GM23338 (cell line): Measurements from ENCODE around the gene GTPBP1. TPM values are rescaled to one million over a fixed set of nuclear protein-coding genes. Genes with fewer than 3 reads are reported as not detected.

Experiments used
- ATAC-seq: fragments of 200-7000 bp; cut with Tn5 transposase; 3 replicates; pipeline ENCODE4 v1.9.1; 2020
- DNase-seq: peaks from one replicate; pipeline ENCODE4 v3.0.0-alpha.2; 2015; ENCODE audit warnings: low spot score
- H2AFZ ChIP-seq: fragments of 200-600 bp; sonication (generic); 2 replicates; pipeline ENCODE4 v1.8.0; 2016; ENCODE audit warnings: antibody characterized with exemption, mild to moderate bottlenecking, moderate library complexity
- H3F3A ChIP-seq: fragments of 200-600 bp; sonication (generic); replicated peaks from 2 replicates; pipeline ENCODE4 v1.8.0; 2017; ENCODE audit warnings: antibody characterized with exemption, mixed run types, low read depth
- H3K27ac ChIP-seq: fragments of 200-600 bp; sonication (generic); 2 replicates; pipeline ENCODE4 v1.6.1; 2016; ENCODE audit warnings: low read depth
- H3K27me3 ChIP-seq: fragments of 200-600 bp; sonication (generic); 2 replicates; pipeline ENCODE4 v1.8.0; 2016; ENCODE audit warnings: mild to moderate bottlenecking, mixed run types, moderate library complexity; ENCODE audit not compliant: insufficient read depth
- H3K36me3 ChIP-seq: fragments of 200-600 bp; sonication (generic); 2 replicates; pipeline ENCODE4 v1.8.0; 2016; ENCODE audit warnings: mild to moderate bottlenecking; ENCODE audit not compliant: insufficient read depth
- H3K4me1 ChIP-seq: fragments of 200-600 bp; sonication (generic); 2 replicates; pipeline ENCODE4 v1.8.0; 2016; ENCODE audit warnings: mild to moderate bottlenecking, moderate library complexity; ENCODE audit not compliant: insufficient read depth
- H3K4me2 ChIP-seq: fragments of 200-600 bp; sonication (generic); 2 replicates; pipeline ENCODE4 v1.7.1; 2017; ENCODE audit warnings: mixed run types
- H3K4me3 ChIP-seq: fragments of 200-600 bp; sonication (generic); 2 replicates; pipeline ENCODE4 v1.6.1; 2016; ENCODE audit warnings: mixed run types
- H3K79me2 ChIP-seq: fragments of 200-600 bp; sonication (generic); replicated peaks from 2 replicates; pipeline ENCODE4 v1.8.0; 2017; ENCODE audit warnings: mild to moderate bottlenecking; ENCODE audit not compliant: insufficient read depth
- H3K9me2 ChIP-seq: fragments of 200-600 bp; sonication (generic); 2 replicates; pipeline ENCODE4 v1.8.0; 2017; ENCODE audit not compliant: insufficient read depth
- H4K20me1 ChIP-seq: fragments of 200-600 bp; sonication (generic); replicated peaks from 2 replicates; pipeline ENCODE4 v1.8.0; 2017; ENCODE audit warnings: mild to moderate bottlenecking; ENCODE audit not compliant: insufficient read depth
- H3K27ac Mint-ChIP-seq: 2 replicates; pipeline ENCODE4 v1.8.0; 2020; ENCODE audit warnings: inconsistent platforms, mild to moderate bottlenecking, moderate library complexity, mixed read lengths
- H3K27me3 Mint-ChIP-seq: 3 replicates; pipeline ENCODE4 v1.8.0; 2022; ENCODE audit warnings: low read depth, mild to moderate bottlenecking, moderate library complexity, mixed read lengths, inconsistent platforms; ENCODE audit not compliant: insufficient read depth, poor library complexity
- H3K36me3 Mint-ChIP-seq: 3 replicates; pipeline ENCODE4 v1.8.0; 2021; ENCODE audit warnings: low read depth, mild to moderate bottlenecking, inconsistent platforms, moderate library complexity, mixed read lengths
- H3K4me1 Mint-ChIP-seq: 3 replicates; pipeline ENCODE4 v1.8.0; 2020; ENCODE audit warnings: mild to moderate bottlenecking, inconsistent platforms, mixed read lengths
- H3K4me3 Mint-ChIP-seq: 3 replicates; pipeline ENCODE4 v1.8.0; 2021; ENCODE audit warnings: moderate library complexity, mild to moderate bottlenecking, inconsistent platforms, mixed read lengths
- H3K9me3 Mint-ChIP-seq: 3 replicates; pipeline ENCODE4 v1.8.0; 2020; ENCODE audit warnings: moderate library complexity, mild to moderate bottlenecking, inconsistent platforms, mixed read lengths
- CREB1 ChIP-seq: fragments of 250-450 bp; sonication (Bioruptor Pico); IDR thresholded peaks from 2 replicates; pipeline ENCODE4 v1.5.0; 2020; ENCODE audit warnings: low read depth, mild to moderate bottlenecking, moderate library complexity
- EZH2phosphoT487 ChIP-seq: fragments of 200-600 bp; sonication (generic); IDR thresholded peaks from one replicate; pipeline ENCODE4 v1.8.1; 2018; ENCODE audit warnings: antibody characterized with exemption; ENCODE audit not compliant: unreplicated experiment
- NANOG ChIP-seq: IDR thresholded peaks from 2 replicates; pipeline ENCODE4 v1.6.1; 2016; ENCODE audit warnings: antibody characterized with exemption, borderline replicate concordance
- POLR2AphosphoS5 ChIP-seq: IDR thresholded peaks from 2 replicates; pipeline ENCODE4 v1.6.1; 2016; ENCODE audit warnings: antibody characterized with exemption, low read depth
- STAT1 ChIP-seq: IDR thresholded peaks from one replicate; pipeline ENCODE4 v1.6.1; 2016; ENCODE audit warnings: antibody characterized with exemption; ENCODE audit not compliant: unreplicated experiment
- ZNF114 ChIP-seq: fragments of 250-450 bp; sonication (Bioruptor Pico); IDR thresholded peaks from 2 replicates; pipeline ENCODE4 v1.5.0; 2020; ENCODE audit warnings: mild to moderate bottlenecking, moderate library complexity
- ZNF331 ChIP-seq: fragments of 250-450 bp; sonication (Bioruptor Pico); IDR thresholded peaks from 2 replicates; pipeline ENCODE4 v1.5.0; 2020; ENCODE audit warnings: low read depth, mild to moderate bottlenecking, moderate library complexity
- polyA plus RNA-seq: library from polyadenylated mRNA; unstranded; fragments of >200 nt; fragmentation: Nextera tagmentation; extraction: Ambion mirVana; gene quantifications from 2 replicates; pipeline ENCODE4 v1.2.1, GENCODE V29; 2016
- total RNA-seq: library from RNA; depleted of rRNA; stranded (reverse); fragments of >200 nt; shearing (Covaris generic); gene quantifications from 2 replicates; pipeline ENCODE4 v1.2.3, GENCODE V29; 2014
- TF ChIP-seq, protein P1 (sequence below), 2 experiments: fragments of 200-600 bp in 1 of 2; sonication (generic) in 1 of 2; conservative IDR thresholded peaks; 2 replicates each; pipeline versions ENCODE4 v1.5.1 to v1.6.1; 2016 to 2017; ENCODE audit warnings: antibody characterized with exemption in 2 of 2, low read depth in 2 of 2, mild to moderate bottlenecking in 2 of 2, moderate library complexity in 1 of 2
- TF ChIP-seq, protein P2 (sequence below): IDR thresholded peaks from one replicate; pipeline ENCODE4 v1.6.1; 2018; ENCODE audit warnings: antibody characterized with exemption; ENCODE audit not compliant: unreplicated experiment
- TF ChIP-seq, protein P3 (sequence below): IDR thresholded peaks from 2 replicates; pipeline ENCODE4 v1.6.1; 2016; ENCODE audit warnings: antibody characterized with exemption

Gene GTPBP1
- total and polyA plus RNA-seq, 2 experiments from 2014 or later: 27.2 to 88.4 TPM

DNA sequence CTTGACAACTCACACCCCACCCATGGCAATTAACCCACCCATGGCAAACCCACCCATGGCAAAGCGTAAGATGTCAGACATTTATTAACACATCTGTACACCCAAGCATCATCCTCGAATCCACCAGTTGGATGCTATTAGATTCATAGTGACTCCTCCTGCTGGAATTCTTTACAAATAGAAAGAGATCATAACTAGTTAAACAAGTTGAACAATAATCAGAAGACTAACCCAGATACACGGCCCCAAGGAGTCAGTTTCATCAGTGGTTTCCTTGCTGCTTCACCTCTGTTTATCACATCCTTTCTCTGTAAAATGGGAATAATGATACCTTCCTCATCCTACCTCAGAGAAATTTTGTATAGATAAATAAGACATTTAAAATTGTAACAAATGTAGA lies 5.1 kb downstream of the GTPBP1 start:
- H3K9me3 Mint-ChIP-seq: no peaks in the 10 kb centered on the region
- Histone ChIP-seq H3K4me1 (peaks cover 57% of the 10 kb centered on the region), H3K9me2 (no peaks in the 10 kb centered on the region), H3K27me3 (no peaks in the 10 kb centered on the region), H3K36me3 (peaks cover 10% of the 10 kb centered on the region; the same call in 1 of the 2 replicates), H4K20me1 (peaks cover 71% of the 10 kb centered on the region), H3K4me2 (no peak overlapping the region), H3K4me3 (no peak overlapping the region), H3K27ac (no peak overlapping the region), H2AFZ (no peak overlapping the region), H3K79me2 (peaks cover 96% of the 10 kb centered on the region), H3F3A (0 out of 2 replicates have a peak, but pooled peaks cover 4% of the 10 kb centered on the region)
- no peak overlapping the region for H3K27ac Mint-ChIP-seq
- peaks cover 2% of the 10 kb centered on the region for H3K27me3 Mint-ChIP-seq
- no peak overlapping the region for H3K4me3 Mint-ChIP-seq
- DNase-seq (no peak), ATAC-seq (no peak)
- TF ChIP-seq NANOG: no peak
- TF ChIP-seq, protein P1, sequence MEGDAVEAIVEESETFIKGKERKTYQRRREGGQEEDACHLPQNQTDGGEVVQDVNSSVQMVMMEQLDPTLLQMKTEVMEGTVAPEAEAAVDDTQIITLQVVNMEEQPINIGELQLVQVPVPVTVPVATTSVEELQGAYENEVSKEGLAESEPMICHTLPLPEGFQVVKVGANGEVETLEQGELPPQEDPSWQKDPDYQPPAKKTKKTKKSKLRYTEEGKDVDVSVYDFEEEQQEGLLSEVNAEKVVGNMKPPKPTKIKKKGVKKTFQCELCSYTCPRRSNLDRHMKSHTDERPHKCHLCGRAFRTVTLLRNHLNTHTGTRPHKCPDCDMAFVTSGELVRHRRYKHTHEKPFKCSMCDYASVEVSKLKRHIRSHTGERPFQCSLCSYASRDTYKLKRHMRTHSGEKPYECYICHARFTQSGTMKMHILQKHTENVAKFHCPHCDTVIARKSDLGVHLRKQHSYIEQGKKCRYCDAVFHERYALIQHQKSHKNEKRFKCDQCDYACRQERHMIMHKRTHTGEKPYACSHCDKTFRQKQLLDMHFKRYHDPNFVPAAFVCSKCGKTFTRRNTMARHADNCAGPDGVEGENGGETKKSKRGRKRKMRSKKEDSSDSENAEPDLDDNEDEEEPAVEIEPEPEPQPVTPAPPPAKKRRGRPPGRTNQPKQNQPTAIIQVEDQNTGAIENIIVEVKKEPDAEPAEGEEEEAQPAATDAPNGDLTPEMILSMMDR (conservative IDR thresholded peaks at IDR 0.05; ENCODE audit: low read depth in 2 of 2): no peak
- no peak for TF ChIP-seq POLR2AphosphoS5
- TF ChIP-seq ZNF331 (CRISPR knock-in tag): no peak
- TF ChIP-seq, protein P2, sequence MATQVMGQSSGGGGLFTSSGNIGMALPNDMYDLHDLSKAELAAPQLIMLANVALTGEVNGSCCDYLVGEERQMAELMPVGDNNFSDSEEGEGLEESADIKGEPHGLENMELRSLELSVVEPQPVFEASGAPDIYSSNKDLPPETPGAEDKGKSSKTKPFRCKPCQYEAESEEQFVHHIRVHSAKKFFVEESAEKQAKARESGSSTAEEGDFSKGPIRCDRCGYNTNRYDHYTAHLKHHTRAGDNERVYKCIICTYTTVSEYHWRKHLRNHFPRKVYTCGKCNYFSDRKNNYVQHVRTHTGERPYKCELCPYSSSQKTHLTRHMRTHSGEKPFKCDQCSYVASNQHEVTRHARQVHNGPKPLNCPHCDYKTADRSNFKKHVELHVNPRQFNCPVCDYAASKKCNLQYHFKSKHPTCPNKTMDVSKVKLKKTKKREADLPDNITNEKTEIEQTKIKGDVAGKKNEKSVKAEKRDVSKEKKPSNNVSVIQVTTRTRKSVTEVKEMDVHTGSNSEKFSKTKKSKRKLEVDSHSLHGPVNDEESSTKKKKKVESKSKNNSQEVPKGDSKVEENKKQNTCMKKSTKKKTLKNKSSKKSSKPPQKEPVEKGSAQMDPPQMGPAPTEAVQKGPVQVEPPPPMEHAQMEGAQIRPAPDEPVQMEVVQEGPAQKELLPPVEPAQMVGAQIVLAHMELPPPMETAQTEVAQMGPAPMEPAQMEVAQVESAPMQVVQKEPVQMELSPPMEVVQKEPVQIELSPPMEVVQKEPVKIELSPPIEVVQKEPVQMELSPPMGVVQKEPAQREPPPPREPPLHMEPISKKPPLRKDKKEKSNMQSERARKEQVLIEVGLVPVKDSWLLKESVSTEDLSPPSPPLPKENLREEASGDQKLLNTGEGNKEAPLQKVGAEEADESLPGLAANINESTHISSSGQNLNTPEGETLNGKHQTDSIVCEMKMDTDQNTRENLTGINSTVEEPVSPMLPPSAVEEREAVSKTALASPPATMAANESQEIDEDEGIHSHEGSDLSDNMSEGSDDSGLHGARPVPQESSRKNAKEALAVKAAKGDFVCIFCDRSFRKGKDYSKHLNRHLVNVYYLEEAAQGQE: no peak
- no peak for TF ChIP-seq ZNF114 (CRISPR knock-in tag)
- TF ChIP-seq, protein P3, sequence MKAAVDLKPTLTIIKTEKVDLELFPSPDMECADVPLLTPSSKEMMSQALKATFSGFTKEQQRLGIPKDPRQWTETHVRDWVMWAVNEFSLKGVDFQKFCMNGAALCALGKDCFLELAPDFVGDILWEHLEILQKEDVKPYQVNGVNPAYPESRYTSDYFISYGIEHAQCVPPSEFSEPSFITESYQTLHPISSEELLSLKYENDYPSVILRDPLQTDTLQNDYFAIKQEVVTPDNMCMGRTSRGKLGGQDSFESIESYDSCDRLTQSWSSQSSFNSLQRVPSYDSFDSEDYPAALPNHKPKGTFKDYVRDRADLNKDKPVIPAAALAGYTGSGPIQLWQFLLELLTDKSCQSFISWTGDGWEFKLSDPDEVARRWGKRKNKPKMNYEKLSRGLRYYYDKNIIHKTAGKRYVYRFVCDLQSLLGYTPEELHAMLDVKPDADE: no peak
- TF ChIP-seq STAT1: no peak
- TF ChIP-seq CREB1: no peak
- no peak for TF ChIP-seq EZH2phosphoT487
- peaks cover 68% of the 10 kb centered on the region for H3K4me1 Mint-ChIP-seq
- H3K36me3 Mint-ChIP-seq: peaks cover 14% of the 10 kb centered on the region
